Trophoblast cell (in vitro differentiated cells and primary cell): Measurements from ENCODE around the gene ZBTB20.

ENCODE experiments used
- DNase-seq, 2 donors: peaks; one replicate each; pipeline ENCODE4 v3.0.0-alpha.2; 2016
- H2AFZ ChIP-seq: 2 replicates; pipeline ENCODE4 v1.6.1; 2013; ENCODE audit warnings: low read length, moderate library complexity, mild to moderate bottlenecking; ENCODE audit not compliant: insufficient read depth, poor library complexity
- H2AK5ac ChIP-seq: 2 replicates; pipeline ENCODE4 v1.6.1; 2013; ENCODE audit warnings: mild to moderate bottlenecking, low read length
- H2BK120ac ChIP-seq: 2 replicates; pipeline ENCODE4 v1.6.1; 2013; ENCODE audit warnings: low read length, mild to moderate bottlenecking, moderate library complexity; ENCODE audit not compliant: insufficient read depth, poor library complexity
- H2BK12ac ChIP-seq: 2 replicates; pipeline ENCODE4 v1.6.1; 2013; ENCODE audit warnings: mild to moderate bottlenecking, low read length, moderate library complexity
- H2BK5ac ChIP-seq: 2 replicates; pipeline ENCODE4 v1.6.1; 2013; ENCODE audit warnings: low read length, low read depth, moderate library complexity, mild to moderate bottlenecking; ENCODE audit not compliant: poor library complexity
- H3K14ac ChIP-seq: 2 replicates; pipeline ENCODE4 v1.6.1; 2013; ENCODE audit warnings: mild to moderate bottlenecking, low read length
- H3K18ac ChIP-seq: 2 replicates; pipeline ENCODE4 v1.6.1; 2013; ENCODE audit warnings: mild to moderate bottlenecking, low read length
- H3K23ac ChIP-seq: 2 replicates; pipeline ENCODE4 v1.6.1; 2013; ENCODE audit warnings: low read length
- H3K27ac ChIP-seq: 2 replicates; pipeline ENCODE4 v1.5.1; 2013; ENCODE audit warnings: low read depth, mild to moderate bottlenecking, inconsistent platforms, low read length, moderate library complexity
- H3K27me3 ChIP-seq: 2 replicates; pipeline ENCODE4 v1.6.1; 2013; ENCODE audit warnings: inconsistent platforms, mild to moderate bottlenecking, low read length, moderate library complexity; ENCODE audit not compliant: insufficient read depth
- H3K36me3 ChIP-seq, 2 experiments: 1 replicate in 1 of 2; 2 replicates in 1 of 2; pipeline ENCODE4 v1.6.1; 2013; ENCODE audit warnings: low read length in 2 of 2, mild to moderate bottlenecking in 2 of 2, moderate library complexity in 1 of 2; ENCODE audit not compliant: insufficient read depth in 2 of 2, control insufficient read depth in 1 of 2
- H3K4ac ChIP-seq: 2 replicates; pipeline ENCODE4 v1.6.1; 2013; ENCODE audit warnings: low read depth, mild to moderate bottlenecking, low read length, moderate library complexity
- H3K4me1 ChIP-seq, 2 experiments: 1 replicate in 1 of 2; 2 replicates in 1 of 2; pipeline ENCODE4 v1.6.1; 2013; ENCODE audit warnings: low read length in 2 of 2, mild to moderate bottlenecking in 2 of 2, moderate library complexity in 1 of 2; ENCODE audit not compliant: insufficient read depth in 2 of 2, control insufficient read depth in 1 of 2
- H3K4me2 ChIP-seq: 2 replicates; pipeline ENCODE4 v1.6.1; 2013; ENCODE audit warnings: inconsistent platforms, mild to moderate bottlenecking, low read length, moderate library complexity
- H3K4me3 ChIP-seq: 2 replicates; pipeline ENCODE4 v1.5.1; 2013; ENCODE audit warnings: mild to moderate bottlenecking, low read depth, low read length, inconsistent platforms
- H3K79me1 ChIP-seq: one replicate; pipeline ENCODE4 v1.6.1; 2013; ENCODE audit warnings: low read length
- H3K79me2 ChIP-seq: 2 replicates; pipeline ENCODE4 v1.6.1; 2013; ENCODE audit warnings: low read length, mild to moderate bottlenecking; ENCODE audit not compliant: control insufficient read depth, insufficient read depth, poor library complexity
- H3K9ac ChIP-seq: 2 replicates; pipeline ENCODE4 v1.6.1; 2013; ENCODE audit warnings: mild to moderate bottlenecking, low read length
- H3K9me3 ChIP-seq: 2 replicates; pipeline ENCODE4 v1.6.1; 2013; ENCODE audit warnings: low read depth, mild to moderate bottlenecking, control low read depth, inconsistent platforms, low read length; ENCODE audit not compliant: insufficient read depth
- H4K12ac ChIP-seq: 2 replicates; pipeline ENCODE4 v1.6.1; 2013; ENCODE audit warnings: low read depth, mild to moderate bottlenecking, low read length, moderate library complexity
- H4K8ac ChIP-seq: 2 replicates; pipeline ENCODE4 v1.6.1; 2013; ENCODE audit warnings: low read depth, mild to moderate bottlenecking, low read length, moderate library complexity
- H4K91ac ChIP-seq: one replicate; pipeline ENCODE4 v1.6.1; 2013; ENCODE audit warnings: low read depth, mild to moderate bottlenecking, low read length, moderate library complexity
- WGBS: extraction: QIAGEN DNeasy Blood & Tissue Kit; methylation state at CpG from one replicate; pipeline ENCODE4 v1.1.7; 2013; ENCODE audit warnings: missing lambda C conversion rate; ENCODE audit not compliant: insufficient read length, insufficient coverage; ENCODE audit errors: extremely low coverage; 5-methylcytosine and 5-hydroxymethylcytosine counted together

ZBTB20 gene

DNA sequence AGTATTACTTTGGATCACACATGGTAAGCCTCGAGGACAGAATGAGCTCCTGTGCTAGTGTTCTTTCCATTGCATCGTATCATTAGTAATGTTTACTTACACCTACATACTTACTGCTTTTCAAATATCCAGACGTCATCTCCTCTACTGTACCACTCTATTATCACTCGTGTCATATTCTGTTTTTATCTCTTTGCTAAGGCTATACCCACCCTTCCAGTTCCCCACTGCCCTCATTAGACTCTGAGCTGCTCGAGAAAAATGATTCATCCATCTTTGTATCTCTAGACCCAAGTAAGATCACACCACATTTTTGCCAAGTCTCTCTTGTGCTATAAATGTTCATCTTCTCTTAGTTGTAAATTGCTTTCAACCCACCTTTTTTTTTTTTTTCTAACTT lies 607.6 kb downstream of the ZBTB20 start:
- no peak overlapping the region for H3K18ac ChIP-seq
- H3K79me1 ChIP-seq = no peaks in the 10 kb centered on the region
- H3K9me3 ChIP-seq = no peaks in the 10 kb centered on the region
- DNase-seq = no peak
- H3K4me1 ChIP-seq = no peaks in the 10 kb centered on the region
- H3K23ac ChIP-seq = no peak overlapping the region
- no peak overlapping the region for H2BK12ac ChIP-seq
- H3K36me3 ChIP-seq = no peaks in the 10 kb centered on the region
- no peak overlapping the region for H3K4ac ChIP-seq
- no peak overlapping the region for H3K14ac ChIP-seq
- H3K4me3 ChIP-seq = no peak overlapping the region
- H3K4me2 ChIP-seq = no peak overlapping the region
- WGBS = no CpG with 5 or more reads among the region's 5 CpGs
- no peak overlapping the region for H4K12ac ChIP-seq
- H2AFZ ChIP-seq = no peak overlapping the region
- H2BK120ac ChIP-seq = no peak overlapping the region
- no peak overlapping the region for H2BK5ac ChIP-seq
- no peak overlapping the region for H4K8ac ChIP-seq
- no peaks in the 10 kb centered on the region for H3K27me3 ChIP-seq
- no peak overlapping the region for H3K27ac ChIP-seq
- no peak overlapping the region for H2AK5ac ChIP-seq
- no peaks in the 10 kb centered on the region for H3K79me2 ChIP-seq
- H4K91ac ChIP-seq = no peak overlapping the region
- H3K9ac ChIP-seq = no peak overlapping the region

DNA sequence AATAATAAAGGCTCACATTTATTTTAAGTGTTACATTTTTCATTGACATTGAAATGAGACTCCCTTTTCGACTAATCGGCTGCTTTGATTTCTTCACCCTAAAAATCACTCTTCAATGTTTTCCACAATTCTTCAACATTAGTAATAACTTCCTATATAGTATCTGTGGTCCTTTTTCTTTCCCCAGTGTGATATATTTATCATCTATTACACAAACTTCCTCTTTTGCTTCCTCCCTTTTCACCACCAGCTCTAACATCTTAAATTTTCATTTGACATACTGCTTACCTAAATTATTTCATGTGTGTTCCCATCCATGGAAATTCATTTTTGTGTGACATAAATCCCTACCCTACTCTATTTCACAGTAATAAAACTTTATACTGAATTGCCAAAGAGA lies 608.9 kb downstream of the ZBTB20 start:
- no peak for DNase-seq
- H3K4me3 ChIP-seq = no peak overlapping the region
- H3K4ac ChIP-seq = no peak overlapping the region
- no peaks in the 10 kb centered on the region for H3K27me3 ChIP-seq
- no peak overlapping the region for H3K4me2 ChIP-seq
- H3K79me2 ChIP-seq = no peaks in the 10 kb centered on the region
- no CpG with 5 or more reads among the region's 2 CpGs for WGBS
- no peaks in the 10 kb centered on the region for H3K9me3 ChIP-seq
- no peak overlapping the region for H3K9ac ChIP-seq
- no peak overlapping the region for H2BK5ac ChIP-seq
- H4K8ac ChIP-seq = no peak overlapping the region
- no peaks in the 10 kb centered on the region for H3K4me1 ChIP-seq
- no peak overlapping the region for H2AFZ ChIP-seq
- no peak overlapping the region for H2BK120ac ChIP-seq
- no peak overlapping the region for H3K18ac ChIP-seq
- no peaks in the 10 kb centered on the region for H3K36me3 ChIP-seq
- no peak overlapping the region for H2AK5ac ChIP-seq
- no peaks in the 10 kb centered on the region for H3K79me1 ChIP-seq
- H3K14ac ChIP-seq = no peak overlapping the region
- H3K27ac ChIP-seq = no peak overlapping the region
- no peak overlapping the region for H3K23ac ChIP-seq
- H2BK12ac ChIP-seq = no peak overlapping the region
- no peak overlapping the region for H4K91ac ChIP-seq
- no peak overlapping the region for H4K12ac ChIP-seq

DNA sequence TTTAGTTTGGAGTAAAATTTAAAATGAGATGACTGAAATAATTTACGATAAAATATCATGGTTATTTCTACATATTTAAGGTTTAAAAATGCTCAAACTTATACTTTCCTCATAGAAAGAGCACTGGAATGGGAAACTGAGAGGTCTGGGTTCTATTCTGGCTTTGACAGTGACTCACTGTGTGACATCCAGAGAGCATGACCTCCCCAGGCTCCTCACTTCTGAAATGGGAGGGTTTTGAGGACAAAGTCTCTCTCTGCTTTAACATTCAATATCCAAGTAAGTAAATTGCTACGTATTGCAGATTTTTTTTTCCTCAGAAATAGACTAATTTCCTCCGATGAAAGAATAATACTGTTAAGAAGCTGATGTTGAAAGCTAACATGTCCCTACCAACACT lies 618.6 kb downstream of the ZBTB20 start:
- Histone ChIP-seq H4K91ac (no peak overlapping the region), H2BK5ac (no peak overlapping the region), H3K79me2 (no peaks in the 10 kb centered on the region), H2BK12ac (no peak overlapping the region), H3K9me3 (no peaks in the 10 kb centered on the region), H3K23ac (no peak overlapping the region), H3K27me3 (no peaks in the 10 kb centered on the region), H3K4me3 (no peak overlapping the region), H2BK120ac (no peak overlapping the region), H3K27ac (no peak overlapping the region), H3K79me1 (no peaks in the 10 kb centered on the region), H3K4ac (no peak overlapping the region), H3K4me1 (no peaks in the 10 kb centered on the region), H2AK5ac (no peak overlapping the region), H2AFZ (no peak overlapping the region), H4K8ac (no peak overlapping the region), H3K4me2 (no peak overlapping the region), H3K14ac (no peak overlapping the region), H3K9ac (no peak overlapping the region), H3K18ac (no peak overlapping the region), H4K12ac (no peak overlapping the region), H3K36me3 (no peaks in the 10 kb centered on the region)
- WGBS = no CpG with 5 or more reads among the region's 3 CpGs
- DNase-seq = no peak

DNA sequence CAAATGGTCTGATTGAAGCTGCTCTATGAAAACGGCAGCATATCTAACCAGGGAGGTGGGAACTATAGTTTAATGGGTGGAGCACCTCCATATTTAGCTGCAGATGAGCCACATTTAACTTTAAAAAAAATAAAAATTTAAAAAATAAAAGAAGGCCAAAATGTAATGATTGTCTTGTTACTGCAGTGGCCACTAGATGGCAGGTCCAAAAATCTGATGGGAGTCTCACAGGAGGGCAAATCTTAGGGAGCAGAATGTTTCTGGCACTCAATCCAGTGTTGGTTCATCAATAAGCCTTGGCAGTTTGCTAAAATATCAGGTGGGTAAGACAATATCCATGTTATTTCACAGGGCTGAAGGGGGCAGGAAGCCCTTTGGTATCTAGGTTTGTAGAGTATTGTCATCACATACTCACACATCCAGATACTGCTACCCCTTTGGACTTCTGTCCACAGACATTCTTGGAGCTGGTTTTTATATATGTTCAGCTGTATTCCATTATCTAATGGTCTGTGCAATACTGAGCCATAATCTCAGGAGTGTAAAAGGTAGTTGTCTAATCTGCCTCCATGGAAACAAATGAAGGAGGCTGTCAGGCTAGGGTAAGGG lies 619.9 kb downstream of the ZBTB20 start:
- Histone ChIP-seq H3K27me3 (no peaks in the 10 kb centered on the region), H3K4ac (no peak overlapping the region), H2AFZ (no peak overlapping the region), H3K9me3 (no peaks in the 10 kb centered on the region), H2BK120ac (no peak overlapping the region), H2AK5ac (no peak overlapping the region), H4K8ac (no peak overlapping the region), H3K79me2 (no peaks in the 10 kb centered on the region), H3K36me3 (no peaks in the 10 kb centered on the region), H2BK5ac (no peak overlapping the region), H3K4me1 (no peaks in the 10 kb centered on the region), H3K23ac (no peak overlapping the region), H3K79me1 (no peaks in the 10 kb centered on the region), H3K27ac (no peak overlapping the region), H4K91ac (no peak overlapping the region), H4K12ac (no peak overlapping the region), H2BK12ac (no peak overlapping the region), H3K4me2 (no peak overlapping the region), H3K9ac (no peak overlapping the region), H3K18ac (no peak overlapping the region), H3K14ac (no peak overlapping the region), H3K4me3 (no peak overlapping the region)
- WGBS = no CpG with 5 or more reads among the region's 1 CpG
- no peak for DNase-seq
